ENCODE measurements around the gene SLC9A7. TPM values are rescaled to one million over a fixed set of nuclear protein-coding genes. Genes with fewer than 3 reads are reported as not detected.

Gene SLC9A7
- total and polyA plus RNA-seq, 2 donors (not counting 3 experiments of a cell fraction or from before 2014, with no cell fraction given): 4.6 to 7.5 TPM

- ChIA-PET CTCF (no interaction called here), POLR2A (no interaction called here)
- Histone ChIP-seq H3K27me3 (ENCODE audit: control insufficient read depth in 2 of 2, insufficient read depth in 2 of 2, low read length in 2 of 2) (no peaks in the 10 kb centered on the region), H3K9me3 (replicated peaks; ENCODE audit: control insufficient read depth, insufficient read depth, low read length) (no peaks in the 10 kb centered on the region), H3K4me3 (replicated peaks in 1 of 3; ENCODE audit: insufficient read depth in 1 of 3, low read depth in 1 of 3, low read length in 3 of 3) (no peak overlapping the region), H3K4me2 (ENCODE audit: insufficient read depth, low read length) (no peak overlapping the region), H3K27ac (ENCODE audit: insufficient read depth, low read depth, low read length) (no peak overlapping the region), H4K20me1 (replicated peaks; ENCODE audit: control insufficient read depth, extremely low read depth, insufficient read depth, low read length) (no peaks in the 10 kb centered on the region), H3K4me1 (ENCODE audit: control insufficient read depth, extremely low read depth, insufficient read depth, low read length) (no peaks in the 10 kb centered on the region), H2AFZ (ENCODE audit: low read depth, low read length) (no peak overlapping the region), H3K9me1 (replicated peaks; ENCODE audit: control insufficient read depth, extremely low read depth, insufficient read depth, low read length) (no peaks in the 10 kb centered on the region), H3K9ac (replicated peaks; ENCODE audit: extremely low read depth, insufficient read depth, low read length) (no peak overlapping the region), H3K79me2 (ENCODE audit: control insufficient read depth, insufficient read depth, low read length) (no peaks in the 10 kb centered on the region), H3K36me3 (ENCODE audit: control insufficient read depth in 2 of 2, extremely low read depth in 1 of 2, insufficient read depth in 2 of 2, low read length in 2 of 2) (no peaks in the 10 kb centered on the region)
- FAIRE-seq: no peak
- intact Hi-C loops (cut with micrococcal nuclease): no loop called here
- no peak for DNase-seq (ENCODE audit: low read depth, low spot score)
- no TSS peak for BruUV-seq (replicated peaks)
- TF ChIP-seq EZH2 (IDR thresholded peaks at IDR 0.05; ENCODE audit: borderline replicate concordance, low read depth, low read length, severe bottlenecking) (no peak), GATA2 (IDR thresholded peaks at IDR 0.05; ENCODE audit: insufficient read depth, insufficient read length, low read depth, low read length) (no peak)
- dilution Hi-C loops (cut with MboI; ENCODE audit: extremely low pct_ligation_motif_present, low sequenced_read_pairs): no loop called here
Observed at GRCh38 chrX:46607916-46608315, 151.0 kb downstream of the SLC9A7 start.

DNA sequence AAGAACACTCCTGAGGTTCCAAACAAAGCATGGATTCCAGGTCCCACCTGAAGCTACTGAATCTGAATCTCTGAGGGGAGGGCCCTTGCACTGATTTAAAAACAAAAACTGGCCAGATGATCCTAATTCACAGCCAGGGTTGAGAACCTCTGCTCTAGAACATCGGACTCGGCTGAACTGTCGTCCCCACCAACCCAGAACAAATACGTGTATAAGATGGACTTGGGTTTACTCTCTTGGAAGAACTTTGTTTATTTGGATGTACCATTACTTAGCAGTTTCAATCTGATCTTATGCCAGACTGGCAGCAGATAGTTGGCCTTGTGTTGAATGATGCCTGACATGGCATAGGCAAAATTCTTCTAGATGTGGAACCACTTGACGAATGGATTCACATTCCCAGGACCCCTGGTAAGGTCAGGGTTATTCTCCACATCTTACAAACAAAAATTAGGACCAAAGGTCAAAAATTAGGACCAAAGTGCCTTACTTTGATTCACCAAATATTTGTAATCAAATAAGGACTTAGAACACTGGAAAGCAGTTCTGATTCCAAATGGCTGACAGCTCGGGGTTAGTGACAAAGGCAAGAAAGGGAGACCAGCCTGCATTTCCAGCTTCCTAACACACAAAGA lies 156.3 kb downstream of the SLC9A7 start:
- H3K27ac ChIP-seq (ENCODE audit: insufficient read depth, low read depth, low read length): no peak overlapping the region
- TF ChIP-seq CTCF (IDR thresholded peaks at IDR 0.05; ENCODE audit: extremely low read depth in 1 of 2, insufficient read depth in 1 of 2, low read depth in 1 of 2, low read length in 2 of 2) (no peak), POLR2A (IDR thresholded peaks at IDR 0.05; ENCODE audit: low read depth, low read length) (no peak), EZH2 (IDR thresholded peaks at IDR 0.05; ENCODE audit: borderline replicate concordance, low read depth, low read length, severe bottlenecking) (no peak), GATA2 (IDR thresholded peaks at IDR 0.05; ENCODE audit: insufficient read depth, insufficient read length, low read depth, low read length) (no peak), POLR2AphosphoS5 (IDR thresholded peaks at IDR 0.05; ENCODE audit: insufficient read depth, low read depth, low read length) (no peak), MAX (IDR thresholded peaks at IDR 0.05; ENCODE audit: insufficient read depth, insufficient read length) (no peak), MYC (IDR thresholded peaks at IDR 0.05; ENCODE audit: low read depth, low read length) (no peak), JUN (IDR thresholded peaks at IDR 0.05; ENCODE audit: borderline replicate concordance, insufficient read depth, insufficient read length, low read depth) (no peak), FOS (IDR thresholded peaks at IDR 0.05; ENCODE audit: borderline replicate concordance, insufficient read depth, low read length) (no peak)
- no peaks in the 10 kb centered on the region for H3K79me2 ChIP-seq (ENCODE audit: control insufficient read depth, insufficient read depth, low read length)
- H3K4me1 ChIP-seq (ENCODE audit: control insufficient read depth, extremely low read depth, insufficient read depth, low read length): peaks cover 4% of the 10 kb centered on the region
- no peaks in the 10 kb centered on the region for H3K9me1 ChIP-seq (replicated peaks; ENCODE audit: control insufficient read depth, extremely low read depth, insufficient read depth, low read length)
- dilution Hi-C loops (cut with MboI; ENCODE audit: extremely low pct_ligation_motif_present, low sequenced_read_pairs): no loop called here
- FAIRE-seq (no peak), DNase-seq (ENCODE audit: low read depth, low spot score) (no peak)
- no peak overlapping the region for H3K4me2 ChIP-seq (ENCODE audit: insufficient read depth, low read length)
- no peaks in the 10 kb centered on the region for H3K27me3 ChIP-seq (ENCODE audit: control insufficient read depth in 2 of 2, insufficient read depth in 2 of 2, low read length in 2 of 2)
- intact Hi-C loops (cut with micrococcal nuclease): no loop called here
- no peak overlapping the region for H3K9ac ChIP-seq (replicated peaks; ENCODE audit: extremely low read depth, insufficient read depth, low read length)
- H3K36me3 ChIP-seq (ENCODE audit: control insufficient read depth in 2 of 2, extremely low read depth in 1 of 2, insufficient read depth in 2 of 2, low read length in 2 of 2): no peaks in the 10 kb centered on the region
- no TSS peak for BruUV-seq (replicated peaks)
- POLR2A ChIA-PET: no interaction called here
- no peak overlapping the region for H3K4me3 ChIP-seq (replicated peaks in 1 of 3; ENCODE audit: insufficient read depth in 1 of 3, low read depth in 1 of 3, low read length in 3 of 3)
- no peak overlapping the region for H2AFZ ChIP-seq (ENCODE audit: low read depth, low read length)
- H3K9me3 ChIP-seq (replicated peaks; ENCODE audit: control insufficient read depth, insufficient read depth, low read length): no peaks in the 10 kb centered on the region
- CTCF ChIA-PET: interaction anchor here (1.4 kb wide), 1 partner anchor 48 kb away, joined by 4 read pairs; no protein-coding TSS in a partner anchor
- no peaks in the 10 kb centered on the region for H4K20me1 ChIP-seq (replicated peaks; ENCODE audit: control insufficient read depth, extremely low read depth, insufficient read depth, low read length)
